A673 (cell line): ENCODE measurements around the gene AGMO. TPM values are rescaled to one million over a fixed set of nuclear protein-coding genes. Genes with fewer than 3 reads are reported as not detected.

ENCODE experiments used
- BruUV-seq: library from RNA; stranded (reverse); fragments of 400-500 nt; replicated peaks from 2 replicates; lab custom pipeline; 2021; lab: Mats Ljungman, UMichigan
- CTCF ChIA-PET: fragments of 300-600 bp; sonication (Branson Sonifier 250); formaldehyde crosslinking; loops from one replicate; lab custom pipeline; 2022; ENCODE audit warnings: antibody characterized with exemption; lab: Charles Lee
- POLR2A ChIA-PET: fragments of 300-600 bp; sonication (Branson Sonifier 250); formaldehyde crosslinking; loops from one replicate; lab custom pipeline; 2022; ENCODE audit warnings: antibody characterized with exemption; ENCODE audit not compliant: low non-redundant PET; lab: Charles Lee
- DNase-seq: peaks from one replicate; pipeline ENCODE4 v3.0.0-alpha.2; 2015; ENCODE audit warnings: low spot score
- H3K27ac ChIP-seq: fragments of 200-600 bp; sonication (generic); 2 replicates; pipeline ENCODE4 v1.5.1; 2016; ENCODE audit warnings: mixed run types, low read depth, mild to moderate bottlenecking, mixed read lengths, antibody characterized with exemption, low read length; ENCODE audit not compliant: poor library complexity, severe bottlenecking
- H3K27me3 ChIP-seq: fragments of 200-600 bp; sonication (generic); replicated peaks from 2 replicates; pipeline ENCODE4 v1.6.1; 2017; ENCODE audit warnings: mixed run types, low read depth, mild to moderate bottlenecking, mixed read lengths, antibody characterized with exemption, low read length; ENCODE audit not compliant: insufficient read depth, poor library complexity
- H3K36me3 ChIP-seq: fragments of 200-600 bp; sonication (generic); 2 replicates; pipeline ENCODE4 v1.6.1; 2016; ENCODE audit warnings: mixed run types, mild to moderate bottlenecking, mixed read lengths, antibody characterized with exemption, low read length; ENCODE audit not compliant: insufficient read depth, poor library complexity, severe bottlenecking
- H3K4me1 ChIP-seq: fragments of 200-600 bp; sonication (generic); 2 replicates; pipeline ENCODE4 v1.6.1; 2017; ENCODE audit warnings: mixed run types, mild to moderate bottlenecking, mixed read lengths, antibody characterized with exemption, low read length; ENCODE audit not compliant: insufficient read depth, poor library complexity, severe bottlenecking
- H3K4me3 ChIP-seq: fragments of 200-600 bp; sonication (generic); 2 replicates; pipeline ENCODE4 v1.5.1; 2016; ENCODE audit warnings: low read depth, mixed run types, mild to moderate bottlenecking, mixed read lengths, low read length; ENCODE audit not compliant: poor library complexity, severe bottlenecking
- H3K9me3 ChIP-seq: fragments of 200-600 bp; sonication (generic); 2 replicates; pipeline ENCODE4 v1.6.1; 2016; ENCODE audit warnings: mixed run types, low read depth, mild to moderate bottlenecking, mixed read lengths, antibody characterized with exemption, low read length; ENCODE audit not compliant: poor library complexity, severe bottlenecking
- CTCF ChIP-seq: fragments of 300-800, 200-600 bp; sonication (generic); conservative IDR thresholded peaks from 2 replicates; pipeline ENCODE4 v1.5.1; 2017; ENCODE audit warnings: low read depth, mild to moderate bottlenecking, antibody characterized with exemption, low read length, moderate library complexity, mixed read lengths
- EZH2 ChIP-seq: fragments of 200-600 bp; sonication (generic); IDR thresholded peaks from 2 replicates; pipeline ENCODE4 v1.6.1; 2017; ENCODE audit warnings: borderline replicate concordance, low read depth, mild to moderate bottlenecking, mixed read lengths, antibody characterized with exemption, low read length; ENCODE audit not compliant: poor library complexity, severe bottlenecking
- intact Hi-C: fragments of 100-400 bp; cut with micrococcal nuclease; formaldehyde crosslinking; loops from one replicate; pipeline ENCODE4 v1.10.0; 2022; ENCODE audit not compliant: unreplicated experiment
- total RNA-seq: library from RNA; stranded (reverse); gene quantifications from 2 replicates; pipeline ENCODE4 v1.2.3, GENCODE V29; 2021

The AGMO gene
- total RNA-seq, 1 experiment from 2014 or later = not detected

DNA sequence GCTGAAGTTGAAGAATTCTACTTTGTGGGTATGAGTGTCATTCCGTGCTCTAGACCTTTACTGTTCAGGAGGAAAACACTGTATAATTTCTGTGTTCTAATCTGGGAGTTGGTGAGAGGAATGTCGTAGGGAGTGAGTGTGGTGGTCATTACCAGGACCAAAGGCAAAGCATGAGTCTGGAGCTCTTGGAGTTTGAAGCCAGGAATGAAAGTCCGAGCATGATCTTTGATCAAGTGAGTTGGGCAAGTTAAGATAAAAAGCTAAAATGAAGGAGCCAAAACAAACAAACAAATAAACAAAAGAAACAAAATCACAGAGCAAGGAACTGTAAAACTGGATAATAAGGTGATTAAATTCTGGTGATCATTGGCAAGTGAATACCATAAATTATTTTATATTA is 161.4 kb downstream of the AGMO start:
- ChIA-PET POLR2A (no interaction called here), CTCF (no interaction called here)
- BruUV-seq = no TSS peak
- Histone ChIP-seq H3K4me3 (no peak overlapping the region), H3K27ac (no peak overlapping the region), H3K27me3 (no peaks in the 10 kb centered on the region), H3K9me3 (no peaks in the 10 kb centered on the region), H3K4me1 (no peaks in the 10 kb centered on the region), H3K36me3 (no peaks in the 10 kb centered on the region)
- TF ChIP-seq EZH2 (no peak), CTCF (no peak)
- intact Hi-C loops = no loop called here
- no peak for DNase-seq

DNA sequence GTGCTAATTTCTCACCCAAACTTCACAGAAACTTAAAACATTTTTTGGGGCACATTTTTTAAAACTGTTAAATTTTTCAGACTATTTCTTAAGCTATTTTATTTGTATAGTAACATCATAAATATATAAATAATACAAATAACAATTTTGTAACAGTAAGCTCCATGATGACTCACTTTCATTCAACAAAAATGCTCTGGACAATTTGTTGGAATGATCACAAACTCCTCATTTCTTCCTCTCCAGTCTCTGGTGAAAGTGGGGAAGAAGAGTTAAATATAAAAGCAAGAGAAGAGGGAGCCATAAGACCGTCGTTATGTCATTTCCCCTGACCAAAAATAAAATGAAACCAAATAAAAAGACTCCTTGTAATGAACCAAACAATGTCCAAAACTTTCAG is 162.4 kb downstream of the AGMO start:
- Histone ChIP-seq H3K4me3 (no peak overlapping the region), H3K27me3 (no peaks in the 10 kb centered on the region), H3K36me3 (no peaks in the 10 kb centered on the region), H3K27ac (no peak overlapping the region), H3K4me1 (no peaks in the 10 kb centered on the region), H3K9me3 (no peaks in the 10 kb centered on the region)
- ChIA-PET POLR2A (no interaction called here), CTCF (no interaction called here)
- TF ChIP-seq CTCF = no peak
- TF ChIP-seq EZH2 = no peak
- BruUV-seq = no TSS peak
- no peak for DNase-seq
- intact Hi-C loops = no loop called here

GRCh38 chr7:15397922-15398760 is 163.7 kb downstream of the AGMO start:
- ChIA-PET POLR2A (no interaction called here), CTCF (interaction anchor here (0.6 kb wide), 1 partner anchor 1562 kb away, joined by 4 read pairs; no protein-coding TSS in a partner anchor)
- Histone ChIP-seq H3K9me3 (no peaks in the 10 kb centered on the region), H3K27me3 (no peaks in the 10 kb centered on the region), H3K36me3 (no peaks in the 10 kb centered on the region), H3K27ac (no peak overlapping the region), H3K4me3 (no peak overlapping the region), H3K4me1 (no peaks in the 10 kb centered on the region)
- intact Hi-C loops = no loop called here
- TF ChIP-seq CTCF (no peak), EZH2 (no peak)
- no TSS peak for BruUV-seq
- peak; percentile 12 for DNase-seq
